HCT116 (cell line): ENCODE results near the gene MAPK7.

ENCODE experiments used
- ATF3 ChIP-seq: IDR thresholded peaks from 2 replicates; pipeline ENCODE4 v1.6.1; 2012
- CEBPB ChIP-seq: IDR thresholded peaks from 2 replicates; pipeline ENCODE4 v1.6.1; 2012; ENCODE audit warnings: low read depth
- CTCF ChIP-seq, 3 experiments: fragments of 200-600 bp in 1 of 3; sonication (generic) in 1 of 3; IDR thresholded peaks in 2 of 3; conservative IDR thresholded peaks in 1 of 3; 2 replicates each; pipeline ENCODE4 v1.5.1; 2012 to 2017; ENCODE audit warnings: low read depth in 2 of 3, low read length in 2 of 3, antibody characterized with exemption in 1 of 3, borderline replicate concordance in 1 of 3, control low read depth in 1 of 3, mild to moderate bottlenecking in 1 of 3, mixed read lengths in 1 of 3, mixed run types in 1 of 3, moderate library complexity in 1 of 3; ENCODE audit not compliant: insufficient read depth in 1 of 3
- ELF1 ChIP-seq: IDR thresholded peaks from 2 replicates; pipeline ENCODE4 v1.6.1; 2012; ENCODE audit warnings: low read depth, borderline replicate concordance
- EZH2 ChIP-seq: fragments of 200-600 bp; sonication (generic); IDR thresholded peaks from 2 replicates; pipeline ENCODE4 v1.6.1; 2017; ENCODE audit warnings: antibody characterized with exemption, mixed run types
- EZH2phosphoT487 ChIP-seq: fragments of 200-600 bp; IDR thresholded peaks from 2 replicates; pipeline ENCODE4 v1.6.1; 2018; ENCODE audit warnings: antibody characterized with exemption, borderline replicate concordance
- POLR2A ChIP-seq: IDR thresholded peaks from 2 replicates; pipeline ENCODE4 v1.7.0; 2011; ENCODE audit warnings: borderline replicate concordance; ENCODE audit not compliant: insufficient read depth, insufficient read length; ENCODE audit errors: extremely low read depth
- POLR2AphosphoS5 ChIP-seq: IDR thresholded peaks from 2 replicates; pipeline ENCODE4 v1.6.1; 2011; ENCODE audit warnings: mild to moderate bottlenecking, low read depth, low read length, moderate library complexity
- RAD21 ChIP-seq: IDR thresholded peaks from 2 replicates; pipeline ENCODE4 v1.6.1; 2012; ENCODE audit warnings: low read depth, mild to moderate bottlenecking
- SIN3A ChIP-seq: IDR thresholded peaks from 2 replicates; pipeline ENCODE4 v1.6.1; 2012; ENCODE audit warnings: low read depth
- YY1 ChIP-seq: IDR thresholded peaks from 2 replicates; pipeline ENCODE4 v1.6.1; 2011; ENCODE audit warnings: low read length, low read depth, moderate library complexity, mild to moderate bottlenecking; ENCODE audit not compliant: insufficient replicate concordance; ENCODE audit errors: extremely low read depth

- TF ChIP-seq EZH2phosphoT487 (no peak), CEBPB (no peak), ELF1 (no peak), POLR2A (no peak), CTCF (IDR thresholded peaks at IDR 0.05 in 2 of 3, conservative IDR thresholded peaks at IDR 0.05 in 1 of 3; ENCODE audit: borderline replicate concordance in 1 of 3, insufficient read depth in 1 of 3, low read depth in 2 of 3, low read length in 2 of 3) (no peak), EZH2 (no peak), SIN3A (no peak), POLR2AphosphoS5 (no peak), YY1 (no peak), RAD21 (no peak), ATF3 (no peak)
Observed at GRCh38 chr17:19383681-19384470, 5.6 kb downstream of the MAPK7 start.
